Epithelial cell of proximal tubule (primary cell): Measurements from ENCODE around the gene MARVELD2. TPM values are rescaled to one million over a fixed set of nuclear protein-coding genes. Genes with fewer than 3 reads are reported as not detected.
"Not testable (repeated sequence)": the region's sequence is repeated elsewhere in the genome, so short reads cannot be mapped to it uniquely, and the experiment has no call there.

Experiments
- DNase-seq: peaks from one replicate; pipeline ENCODE4 v3.0.0-alpha.2; 2011; ENCODE audit warnings: low read depth
- H3K4me3 ChIP-seq: 2 replicates; pipeline ENCODE4 v1.5.1; 2011; ENCODE audit warnings: low read depth, mild to moderate bottlenecking, low read length
- CTCF ChIP-seq: conservative IDR thresholded peaks from 2 replicates; pipeline ENCODE4 v1.5.1; 2012; ENCODE audit warnings: low read depth, mild to moderate bottlenecking, low read length
- total RNA-seq: library from RNA; depleted of rRNA; stranded (reverse); fragments of >200 nt; gene quantifications from 2 replicates; pipeline ENCODE4 v1.2.3, GENCODE V29; 2015

MARVELD2 gene
- total RNA-seq, 1 donor from 2014 or later: 13.1 TPM

GRCh38 chr5:69451941-69452647 is 37.2 kb downstream of the MARVELD2 start:
- H3K4me3 ChIP-seq: no peak overlapping the region
- DNase-seq: no peak
- TF ChIP-seq CTCF: no peak

- H3K4me3 ChIP-seq, DNase-seq: not testable (repeated sequence)
Observed at GRCh38 chr5:69453487-69453886, 38.6 kb downstream of the MARVELD2 start.

DNA sequence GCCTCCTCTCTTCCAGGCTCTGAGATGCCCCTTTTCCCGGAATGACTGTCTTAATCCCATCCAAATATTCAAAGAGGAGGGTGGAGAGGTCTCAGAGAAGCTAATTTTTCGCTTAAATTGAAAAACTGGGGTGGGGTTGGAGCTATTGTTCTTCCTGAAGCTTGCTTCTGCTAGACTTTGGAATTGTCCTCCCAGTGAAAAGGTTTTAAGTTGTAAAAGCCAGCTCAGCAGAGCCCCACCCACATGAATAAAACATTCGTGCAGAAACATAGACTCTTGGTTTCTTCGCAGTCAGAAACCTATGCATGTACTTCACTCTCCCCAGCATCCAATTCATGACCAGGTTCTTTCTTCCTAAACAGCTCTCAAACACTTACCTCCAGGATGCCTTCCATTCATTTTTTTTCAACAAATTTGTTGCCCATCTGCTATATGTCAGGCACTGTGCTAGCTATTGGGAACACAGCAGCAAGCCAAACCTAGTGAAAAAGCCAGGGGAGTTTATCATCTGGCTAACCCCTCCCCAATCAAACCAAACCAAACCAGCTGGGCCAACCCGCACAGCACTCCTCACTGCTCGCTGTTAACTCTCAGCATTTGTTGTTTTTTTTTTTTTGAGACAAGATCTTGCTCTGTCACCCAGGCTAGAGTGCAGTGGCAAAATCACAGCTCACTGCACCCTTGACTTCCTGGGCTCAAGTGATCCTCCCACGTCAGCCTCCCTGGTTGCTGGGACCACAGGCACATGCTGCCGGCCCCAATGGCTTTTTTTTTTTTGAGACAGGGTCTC is 39.7 kb downstream of the MARVELD2 start:
- no peak for TF ChIP-seq CTCF
- no peak overlapping the region for H3K4me3 ChIP-seq
- no peak for DNase-seq

DNA sequence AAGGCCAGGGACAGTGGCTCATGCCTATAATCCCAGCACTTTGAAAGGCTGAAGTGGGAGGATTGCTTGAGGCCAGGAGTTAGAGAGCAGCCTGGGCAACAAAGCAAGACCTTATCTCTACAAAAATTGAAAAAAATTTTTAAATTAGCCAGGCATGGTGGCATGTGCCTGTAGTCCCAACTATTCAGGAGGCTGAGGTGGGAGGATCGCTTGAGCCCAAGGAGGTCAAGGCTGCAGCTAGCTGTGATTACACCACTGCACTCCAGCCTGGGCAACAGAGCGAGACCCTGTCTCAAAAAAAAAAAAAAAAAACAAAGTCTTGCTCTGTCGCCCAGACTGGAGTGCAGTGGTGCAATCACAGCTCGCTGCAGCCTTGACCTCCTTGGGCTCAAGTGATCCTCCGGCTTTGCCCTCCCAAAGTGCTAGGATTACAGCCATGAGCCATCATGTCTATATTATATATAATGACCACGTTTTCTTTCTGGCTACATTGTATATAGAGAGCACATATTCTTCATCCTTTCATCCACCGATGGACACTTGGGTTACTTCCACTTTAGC is 40.6 kb downstream of the MARVELD2 start:
- not testable (repeated sequence) for H3K4me3 ChIP-seq, DNase-seq

DNA sequence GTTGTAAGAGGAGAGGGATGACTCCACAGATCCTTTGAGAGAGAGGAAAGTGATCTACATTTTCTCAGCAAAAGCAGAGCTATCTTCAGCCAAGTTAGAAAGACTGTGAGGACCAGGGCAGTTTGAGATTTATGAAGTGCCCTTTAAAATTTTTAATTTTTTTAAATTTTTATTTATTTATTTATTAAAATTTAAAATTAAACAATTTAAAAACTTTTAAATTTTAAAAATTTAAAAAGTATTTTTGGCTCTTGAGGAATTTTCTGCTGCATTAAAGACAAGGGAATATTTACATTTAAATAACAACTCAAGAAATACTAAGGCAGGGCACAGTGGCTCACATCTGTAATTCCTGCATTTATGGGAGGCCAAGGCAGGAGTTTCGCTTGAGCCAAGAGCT is 47.3 kb downstream of the MARVELD2 start:
- no peak for DNase-seq
- no peak overlapping the region for H3K4me3 ChIP-seq
- TF ChIP-seq CTCF: no peak

GRCh38 chr5:69466375-69466774 is 51.5 kb downstream of the MARVELD2 start:
- DNase-seq, H3K4me3 ChIP-seq: not testable (repeated sequence)

GRCh38 chr5:69467442-69468225 is 52.7 kb downstream of the MARVELD2 start:
- DNase-seq: no peak
- no peak overlapping the region for H3K4me3 ChIP-seq
- no peak for TF ChIP-seq CTCF

DNA sequence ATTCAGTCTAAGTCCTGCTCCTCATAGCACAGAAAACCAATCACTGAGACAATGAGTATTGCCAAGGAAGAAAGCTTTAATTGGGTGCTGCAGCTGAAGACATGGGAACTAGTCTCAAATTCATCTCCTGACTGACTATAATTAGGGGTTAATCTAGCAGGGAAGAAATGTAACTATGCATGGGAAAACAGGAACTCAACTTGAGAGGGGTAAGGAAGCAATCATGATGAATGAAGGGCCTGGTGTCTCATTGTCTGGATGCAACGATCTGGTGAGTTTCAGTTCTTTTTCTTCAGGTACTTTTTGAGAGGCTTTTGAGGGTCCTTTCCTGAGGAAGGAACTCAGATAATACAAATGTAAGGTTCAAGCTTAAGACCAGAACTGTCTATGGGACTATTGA is 53.7 kb downstream of the MARVELD2 start:
- no peak for TF ChIP-seq CTCF
- no peak for DNase-seq
- no peak overlapping the region for H3K4me3 ChIP-seq

- not testable (repeated sequence) for H3K4me3 ChIP-seq, DNase-seq
Observed at GRCh38 chr5:69471516-69471915, 56.6 kb downstream of the MARVELD2 start.

DNA sequence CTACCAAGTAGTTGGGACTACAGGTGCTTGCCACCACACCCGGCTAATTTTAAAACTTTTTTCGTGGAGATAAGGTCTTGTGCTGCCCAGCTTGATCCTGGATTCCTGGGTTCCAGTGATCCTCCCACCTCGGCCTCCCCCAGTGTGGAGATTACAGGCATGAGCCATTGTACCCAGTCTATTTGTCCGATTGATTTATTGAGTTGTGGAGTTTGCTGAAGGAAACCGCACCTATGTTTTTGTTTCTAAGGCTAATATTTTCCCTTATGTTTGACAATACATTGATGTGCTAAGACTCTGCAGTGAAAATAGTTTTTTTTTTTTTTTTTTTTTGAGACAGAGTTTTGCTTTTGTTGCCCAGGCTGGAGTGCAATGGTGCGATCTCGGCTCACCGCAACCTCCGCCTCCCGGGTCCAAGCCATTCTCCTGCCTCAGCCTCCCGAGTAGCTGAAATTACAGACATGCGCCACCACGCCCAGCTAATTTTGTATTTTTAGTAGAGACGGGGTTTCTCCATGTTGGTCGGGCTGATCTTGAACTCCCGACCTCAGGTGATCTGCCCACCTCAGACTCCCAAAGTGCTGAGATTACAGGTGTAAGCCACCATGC is 57.7 kb downstream of the MARVELD2 start:
- DNase-seq, H3K4me3 ChIP-seq: not testable (repeated sequence)
